ENCODE results near the gene AARS2.

AARS2 gene

GRCh38 chr6:44298055-44298803, 14.9 kb downstream of the AARS2 start:
- no peak overlapping the region for H3K27ac ChIP-seq
- no peak for TF ChIP-seq ZFX (IDR thresholded peaks at IDR 0.05)
- no peak for TF ChIP-seq CTCF (conservative IDR thresholded peaks at IDR 0.05)

GRCh38 chr6:44297063-44298038, 15.8 kb downstream of the AARS2 start:
- TF ChIP-seq ZFX (IDR thresholded peaks at IDR 0.05) (no peak), CTCF (conservative IDR thresholded peaks at IDR 0.05) (no peak)
- H3K27ac ChIP-seq, result no peak overlapping the region

DNA sequence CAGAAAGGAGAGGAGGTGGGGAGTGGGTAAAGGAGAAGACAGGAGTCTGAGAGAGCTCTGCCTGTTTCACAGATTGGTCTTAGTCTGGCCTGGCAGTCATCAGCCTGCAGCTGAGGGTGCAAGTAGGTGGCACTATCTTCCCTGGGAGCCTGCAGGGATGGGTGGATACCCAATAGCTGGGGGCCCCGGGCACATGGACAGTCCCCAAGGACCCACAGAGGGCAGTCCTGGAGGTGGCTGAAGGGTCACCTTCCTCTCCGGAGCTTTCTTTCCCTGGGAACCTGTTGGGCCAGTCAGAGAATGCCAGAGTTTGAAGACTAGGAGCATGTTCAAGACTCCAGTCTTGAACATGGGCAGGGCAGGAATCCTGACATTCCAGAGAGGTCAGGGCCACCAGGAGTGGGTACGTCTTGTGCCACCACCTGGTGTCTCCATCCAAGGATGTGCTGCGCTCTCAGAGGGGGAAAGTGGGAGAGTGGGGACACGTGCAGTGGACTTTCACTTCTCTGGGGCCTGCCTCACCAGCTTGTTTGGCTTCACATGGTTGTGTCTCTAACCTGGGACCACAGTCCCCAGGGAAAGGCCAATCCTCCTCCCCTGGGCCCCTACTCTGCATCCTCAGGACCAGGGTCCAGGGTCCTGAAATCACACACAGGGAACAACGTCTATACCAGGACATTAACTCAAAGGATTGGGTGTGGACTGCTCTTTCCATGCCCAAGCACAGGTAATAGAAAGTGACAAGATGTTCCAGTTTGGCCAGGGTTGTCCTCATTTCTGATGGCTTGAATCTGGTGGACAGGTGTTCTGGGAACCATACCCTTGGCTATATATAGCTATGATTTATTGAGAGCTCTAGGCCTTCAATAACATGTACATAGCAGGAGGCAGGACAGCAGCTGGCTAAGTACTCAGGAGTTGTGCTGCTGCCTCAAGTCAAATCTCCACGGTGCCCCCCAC, 18.0 kb downstream of the AARS2 start:
- TF ChIP-seq ZFX (IDR thresholded peaks at IDR 0.05), result no peak
- no peak for TF ChIP-seq CTCF (conservative IDR thresholded peaks at IDR 0.05)
- no peak overlapping the region for H3K27ac ChIP-seq

GRCh38 chr6:44292661-44293365, 20.3 kb downstream of the AARS2 start:
- no peak for TF ChIP-seq ZFX (IDR thresholded peaks at IDR 0.05)
- TF ChIP-seq CTCF (conservative IDR thresholded peaks at IDR 0.05), result no peak

DNA sequence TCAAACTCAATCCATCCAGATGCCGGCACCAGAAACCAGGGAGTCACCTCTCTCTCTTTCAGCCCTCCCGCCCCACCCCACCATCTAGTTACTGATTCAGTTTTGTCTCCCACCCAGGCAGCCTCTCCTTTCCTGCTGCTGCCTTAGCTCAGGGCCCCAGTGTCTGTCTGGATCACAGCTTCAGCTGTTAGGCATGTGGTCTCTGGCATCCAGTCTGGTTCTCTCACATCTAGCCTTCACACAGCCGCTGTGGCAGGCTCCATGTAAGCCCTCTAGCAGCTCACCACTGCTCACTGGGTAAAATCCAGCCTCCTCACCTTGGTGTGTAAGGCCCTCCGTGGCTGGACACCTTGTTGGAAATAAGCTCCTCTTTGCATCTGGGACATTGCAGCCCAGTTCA, 21.3 kb downstream of the AARS2 start:
- no peak for TF ChIP-seq ZFX (IDR thresholded peaks at IDR 0.05)
- TF ChIP-seq CTCF (conservative IDR thresholded peaks at IDR 0.05), result no peak
- H3K27ac ChIP-seq, result no peak overlapping the region

More at GRCh38 chr6:44292661-44293365, 20.3 kb downstream of the AARS2 start:
- no peak overlapping the region for H3K27ac ChIP-seq

GRCh38 chr6:44289726-44290260, 23.4 kb downstream of the AARS2 start:
- no peak for TF ChIP-seq CTCF (conservative IDR thresholded peaks at IDR 0.05)
- TF ChIP-seq ZFX (IDR thresholded peaks at IDR 0.05), result no peak
- H3K27ac ChIP-seq, result no peak overlapping the region
